Tibial nerve (tissue), 4 donors: ENCODE measurements around the gene ACR.
"Not testable (repeated sequence)": the region's sequence is repeated elsewhere in the genome, so short reads cannot be mapped to it uniquely, and the experiment has no call there.

ENCODE experiments used
- EP300 ChIP-seq, 2 donors: sonication (generic); formaldehyde crosslinking; IDR thresholded peaks; one replicate each; pipeline ENCODE4 v1.6.1; 2017; ENCODE audit warnings: antibody characterized with exemption in 2 of 2, mild to moderate bottlenecking in 1 of 2
- POLR2A ChIP-seq, 2 donors: fragments of 450-650 bp; IDR thresholded peaks; one replicate each; pipeline ENCODE4 v1.6.1; 2017; ENCODE audit warnings: antibody characterized with exemption in 2 of 2, mild to moderate bottlenecking in 2 of 2, moderate library complexity in 2 of 2
- TF ChIP-seq, protein P1 (sequence below), 5 experiments: fragments of 200-600 bp in 3 of 5; fragments of 450-650 bp in 2 of 5; sonication (generic) in 3 of 5; IDR thresholded peaks; one replicate each; pipeline ENCODE4 v1.5.1; 2016 to 2019; ENCODE audit warnings: antibody characterized with exemption in 5 of 5, mild to moderate bottlenecking in 3 of 5, moderate library complexity in 2 of 5

DNA sequence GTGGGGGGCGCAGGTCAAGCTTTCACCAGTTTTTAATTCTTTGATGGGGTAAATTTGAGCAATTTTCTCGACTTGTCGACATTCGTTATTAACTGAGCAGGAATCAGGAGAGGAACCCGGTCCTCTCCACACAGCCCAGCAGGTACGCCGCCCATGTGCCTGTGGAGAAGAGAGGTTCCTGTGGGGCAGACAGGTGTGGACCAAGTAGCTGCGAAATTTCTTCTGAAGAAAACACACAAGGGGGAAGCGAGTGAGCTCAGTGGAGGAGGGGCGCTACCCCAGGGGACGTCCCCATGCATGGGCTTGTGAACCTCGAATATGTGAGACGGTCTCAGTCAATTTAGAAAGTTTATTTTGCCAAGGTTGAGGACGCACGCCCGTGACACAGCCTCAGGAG is 45.9 kb downstream of the ACR start:
- TF ChIP-seq POLR2A, EP300 (IDR thresholded peaks at IDR 0.05): not testable (repeated sequence)
- TF ChIP-seq, protein P1, sequence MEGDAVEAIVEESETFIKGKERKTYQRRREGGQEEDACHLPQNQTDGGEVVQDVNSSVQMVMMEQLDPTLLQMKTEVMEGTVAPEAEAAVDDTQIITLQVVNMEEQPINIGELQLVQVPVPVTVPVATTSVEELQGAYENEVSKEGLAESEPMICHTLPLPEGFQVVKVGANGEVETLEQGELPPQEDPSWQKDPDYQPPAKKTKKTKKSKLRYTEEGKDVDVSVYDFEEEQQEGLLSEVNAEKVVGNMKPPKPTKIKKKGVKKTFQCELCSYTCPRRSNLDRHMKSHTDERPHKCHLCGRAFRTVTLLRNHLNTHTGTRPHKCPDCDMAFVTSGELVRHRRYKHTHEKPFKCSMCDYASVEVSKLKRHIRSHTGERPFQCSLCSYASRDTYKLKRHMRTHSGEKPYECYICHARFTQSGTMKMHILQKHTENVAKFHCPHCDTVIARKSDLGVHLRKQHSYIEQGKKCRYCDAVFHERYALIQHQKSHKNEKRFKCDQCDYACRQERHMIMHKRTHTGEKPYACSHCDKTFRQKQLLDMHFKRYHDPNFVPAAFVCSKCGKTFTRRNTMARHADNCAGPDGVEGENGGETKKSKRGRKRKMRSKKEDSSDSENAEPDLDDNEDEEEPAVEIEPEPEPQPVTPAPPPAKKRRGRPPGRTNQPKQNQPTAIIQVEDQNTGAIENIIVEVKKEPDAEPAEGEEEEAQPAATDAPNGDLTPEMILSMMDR (IDR thresholded peaks at IDR 0.05) = not testable (repeated sequence)
